Bronchial epithelial cell (primary cell): ENCODE measurements around the gene PGBD5. TPM values are rescaled to one million over a fixed set of nuclear protein-coding genes. Genes with fewer than 3 reads are reported as not detected.

Experiments
- DNase-seq: peaks from one replicate; pipeline ENCODE4 v3.0.0-alpha.2; 2010; ENCODE audit warnings: low read depth
- FAIRE-seq: peaks from 2 replicates; lab custom pipeline; 2011; peaks lifted over from hg19 to GRCh38; lab: Jason Lieb, UNC
- H3K27me3 ChIP-seq: 2 replicates; pipeline ENCODE4 v1.5.1; 2011; ENCODE audit warnings: low read length; ENCODE audit not compliant: control insufficient read depth, insufficient read depth
- H3K36me3 ChIP-seq: 2 replicates; pipeline ENCODE4 v1.5.1; 2011; ENCODE audit warnings: low read length; ENCODE audit not compliant: control insufficient read depth, insufficient read depth
- H3K4me3 ChIP-seq: 2 replicates; pipeline ENCODE4 v1.5.1; 2011; ENCODE audit warnings: mild to moderate bottlenecking, low read depth, low read length, control low read depth
- total RNA-seq: library from RNA; depleted of rRNA; stranded (reverse); fragments of >200 nt; gene quantifications from 2 replicates; pipeline ENCODE4 v1.2.1, GENCODE V29; 2014
- TF ChIP-seq, protein P1 (sequence below): IDR thresholded peaks from 2 replicates; pipeline ENCODE4 v1.5.1; 2011; ENCODE audit warnings: mild to moderate bottlenecking, moderate library complexity, low read length, control low read depth, inconsistent platforms; ENCODE audit not compliant: insufficient read depth, severe bottlenecking

Gene PGBD5
- total RNA-seq, 1 donor from 2014 or later, result under 0.01 TPM

- TF ChIP-seq, protein P1, sequence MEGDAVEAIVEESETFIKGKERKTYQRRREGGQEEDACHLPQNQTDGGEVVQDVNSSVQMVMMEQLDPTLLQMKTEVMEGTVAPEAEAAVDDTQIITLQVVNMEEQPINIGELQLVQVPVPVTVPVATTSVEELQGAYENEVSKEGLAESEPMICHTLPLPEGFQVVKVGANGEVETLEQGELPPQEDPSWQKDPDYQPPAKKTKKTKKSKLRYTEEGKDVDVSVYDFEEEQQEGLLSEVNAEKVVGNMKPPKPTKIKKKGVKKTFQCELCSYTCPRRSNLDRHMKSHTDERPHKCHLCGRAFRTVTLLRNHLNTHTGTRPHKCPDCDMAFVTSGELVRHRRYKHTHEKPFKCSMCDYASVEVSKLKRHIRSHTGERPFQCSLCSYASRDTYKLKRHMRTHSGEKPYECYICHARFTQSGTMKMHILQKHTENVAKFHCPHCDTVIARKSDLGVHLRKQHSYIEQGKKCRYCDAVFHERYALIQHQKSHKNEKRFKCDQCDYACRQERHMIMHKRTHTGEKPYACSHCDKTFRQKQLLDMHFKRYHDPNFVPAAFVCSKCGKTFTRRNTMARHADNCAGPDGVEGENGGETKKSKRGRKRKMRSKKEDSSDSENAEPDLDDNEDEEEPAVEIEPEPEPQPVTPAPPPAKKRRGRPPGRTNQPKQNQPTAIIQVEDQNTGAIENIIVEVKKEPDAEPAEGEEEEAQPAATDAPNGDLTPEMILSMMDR, result no peak
- H3K27me3 ChIP-seq, result no peaks in the 10 kb centered on the region
- DNase-seq, result no peak
- no peak for FAIRE-seq
- H3K4me3 ChIP-seq, result no peak overlapping the region
- no peaks in the 10 kb centered on the region for H3K36me3 ChIP-seq
Observed at GRCh38 chr1:230354005-230354404, 72.1 kb downstream of the PGBD5 start.

DNA sequence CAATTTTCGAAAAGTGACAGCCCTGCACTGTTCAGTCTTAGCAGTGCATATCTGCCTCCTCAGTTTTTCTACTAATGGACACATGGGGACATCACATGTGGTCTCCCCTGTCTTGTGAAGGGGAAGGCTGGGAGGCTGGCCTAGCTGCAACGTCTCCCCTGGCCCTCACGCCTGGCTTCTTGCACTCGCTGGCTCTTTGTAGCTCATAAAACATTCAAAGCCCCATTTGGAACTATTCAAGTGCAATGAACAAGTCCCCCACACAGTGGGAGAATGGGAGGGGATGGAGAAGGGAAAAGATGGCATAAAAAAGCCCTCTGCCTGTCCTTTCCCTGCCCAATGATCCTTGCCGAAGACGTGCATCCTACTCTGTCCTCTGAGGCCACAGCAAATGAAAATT lies 73.6 kb downstream of the PGBD5 start:
- H3K4me3 ChIP-seq, result no peak overlapping the region
- no peaks in the 10 kb centered on the region for H3K36me3 ChIP-seq
- TF ChIP-seq, protein P1, result no peak
- no peak for FAIRE-seq
- no peaks in the 10 kb centered on the region for H3K27me3 ChIP-seq
- no peak for DNase-seq

DNA sequence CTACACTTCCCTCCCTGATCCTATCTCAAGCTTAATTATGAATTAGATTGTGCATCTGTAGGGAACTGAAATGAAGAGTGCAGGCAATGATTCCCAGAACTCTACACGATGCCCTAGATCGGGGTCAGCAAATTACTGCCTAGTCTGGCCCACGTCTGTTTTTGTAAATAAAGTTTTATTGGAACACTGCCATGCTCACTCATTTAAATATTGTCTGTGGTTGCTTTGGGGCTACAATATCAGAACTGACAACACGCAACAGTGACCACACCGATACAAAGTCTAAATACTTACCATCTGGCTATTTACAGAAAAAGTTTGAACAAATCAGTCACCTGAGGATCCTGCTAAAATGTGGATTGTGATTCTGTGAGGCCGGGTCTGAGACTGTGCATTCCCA lies 74.1 kb downstream of the PGBD5 start:
- no peaks in the 10 kb centered on the region for H3K36me3 ChIP-seq
- TF ChIP-seq, protein P1, result no peak
- DNase-seq (no peak), FAIRE-seq (no peak)
- no peak overlapping the region for H3K4me3 ChIP-seq
- no peaks in the 10 kb centered on the region for H3K27me3 ChIP-seq

DNA sequence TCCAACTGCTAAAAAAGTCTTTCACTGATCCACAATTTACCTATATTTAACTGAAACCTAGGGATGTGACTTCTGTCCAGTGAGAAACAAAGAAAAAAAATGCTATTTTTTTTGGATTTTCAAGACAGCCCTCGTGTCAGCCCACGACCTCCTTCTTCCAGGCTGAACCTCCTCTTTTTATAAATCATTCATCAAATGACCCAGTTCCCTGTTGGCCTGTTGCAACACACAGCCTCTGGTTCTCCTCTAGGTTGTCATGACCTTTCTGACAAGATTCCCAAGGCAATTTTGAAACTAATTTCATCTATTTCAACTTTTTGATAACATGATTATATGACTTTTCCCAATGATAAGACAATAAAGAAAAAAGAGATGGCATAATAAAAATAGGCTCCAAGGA lies 74.6 kb downstream of the PGBD5 start:
- DNase-seq, result no peak
- FAIRE-seq, result no peak
- Histone ChIP-seq H3K36me3 (no peaks in the 10 kb centered on the region), H3K27me3 (no peaks in the 10 kb centered on the region), H3K4me3 (no peak overlapping the region)
- TF ChIP-seq, protein P1, result no peak

DNA sequence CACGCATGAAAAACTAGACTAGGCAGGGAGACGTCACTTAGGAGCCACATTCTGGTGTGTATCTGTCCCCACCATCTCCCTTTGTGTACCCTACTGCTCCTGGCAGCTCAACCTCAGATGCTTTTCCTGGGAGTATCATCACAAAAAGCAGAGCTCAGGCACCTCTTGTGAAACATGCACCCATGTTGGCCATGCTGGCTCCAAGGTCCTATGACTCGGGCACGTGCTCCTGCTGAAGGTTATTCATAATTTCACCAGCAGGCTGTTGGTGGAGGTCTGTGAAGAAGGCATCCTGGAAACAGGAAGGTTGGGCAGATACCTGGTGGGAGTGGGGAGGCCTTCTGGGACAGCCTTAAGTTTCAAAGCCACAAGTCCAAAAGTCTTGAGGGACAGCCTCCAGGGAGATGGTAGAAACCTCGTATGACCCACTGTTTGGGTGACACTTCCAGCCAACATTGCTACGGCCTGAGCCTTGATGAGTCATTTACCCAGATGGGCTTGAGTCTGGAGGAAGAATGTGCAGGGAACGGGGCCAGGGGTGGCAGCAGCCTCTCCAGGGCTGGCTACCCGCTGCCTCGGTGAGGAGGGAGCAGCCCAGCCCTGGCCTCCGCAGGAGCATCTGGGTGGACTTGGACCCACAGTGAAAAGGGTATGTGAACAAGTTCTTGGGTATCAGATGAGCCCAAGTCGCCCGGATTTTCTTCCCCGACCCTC lies 75.8 kb downstream of the PGBD5 start:
- Histone ChIP-seq H3K4me3 (no peak overlapping the region), H3K27me3 (no peaks in the 10 kb centered on the region), H3K36me3 (no peaks in the 10 kb centered on the region)
- TF ChIP-seq, protein P1, result no peak
- DNase-seq, result no peak
- no peak for FAIRE-seq

DNA sequence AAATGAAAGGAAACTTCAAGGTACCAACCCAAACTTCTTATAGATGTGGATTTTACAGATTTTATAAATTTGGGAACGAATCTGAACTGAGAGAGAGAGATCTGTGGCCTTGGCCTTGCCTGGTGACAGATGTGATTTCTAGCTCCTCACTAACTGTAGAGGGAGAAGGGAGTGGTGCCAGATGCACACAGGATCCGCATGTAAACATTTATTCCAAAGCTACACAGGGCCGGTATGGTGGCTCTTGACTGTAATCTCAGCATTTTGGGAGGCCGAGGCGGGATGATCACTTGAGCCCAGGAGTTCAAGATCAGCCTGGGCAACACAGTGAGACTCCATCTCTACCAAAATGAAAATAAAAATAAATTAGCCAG lies 77.1 kb downstream of the PGBD5 start:
- H3K36me3 ChIP-seq, result no peaks in the 10 kb centered on the region
- FAIRE-seq (no peak), DNase-seq (no peak)
- no peaks in the 10 kb centered on the region for H3K27me3 ChIP-seq
- H3K4me3 ChIP-seq, result no peak overlapping the region
- TF ChIP-seq, protein P1, result no peak
